ENCODE results near the gene NFIC.

GRCh38 chr19:3373971-3374368, 7.6 kb downstream of the NFIC start:
- TF ChIP-seq, protein P1, sequence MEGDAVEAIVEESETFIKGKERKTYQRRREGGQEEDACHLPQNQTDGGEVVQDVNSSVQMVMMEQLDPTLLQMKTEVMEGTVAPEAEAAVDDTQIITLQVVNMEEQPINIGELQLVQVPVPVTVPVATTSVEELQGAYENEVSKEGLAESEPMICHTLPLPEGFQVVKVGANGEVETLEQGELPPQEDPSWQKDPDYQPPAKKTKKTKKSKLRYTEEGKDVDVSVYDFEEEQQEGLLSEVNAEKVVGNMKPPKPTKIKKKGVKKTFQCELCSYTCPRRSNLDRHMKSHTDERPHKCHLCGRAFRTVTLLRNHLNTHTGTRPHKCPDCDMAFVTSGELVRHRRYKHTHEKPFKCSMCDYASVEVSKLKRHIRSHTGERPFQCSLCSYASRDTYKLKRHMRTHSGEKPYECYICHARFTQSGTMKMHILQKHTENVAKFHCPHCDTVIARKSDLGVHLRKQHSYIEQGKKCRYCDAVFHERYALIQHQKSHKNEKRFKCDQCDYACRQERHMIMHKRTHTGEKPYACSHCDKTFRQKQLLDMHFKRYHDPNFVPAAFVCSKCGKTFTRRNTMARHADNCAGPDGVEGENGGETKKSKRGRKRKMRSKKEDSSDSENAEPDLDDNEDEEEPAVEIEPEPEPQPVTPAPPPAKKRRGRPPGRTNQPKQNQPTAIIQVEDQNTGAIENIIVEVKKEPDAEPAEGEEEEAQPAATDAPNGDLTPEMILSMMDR (IDR thresholded peaks at IDR 0.05) = no peak
- TF ChIP-seq RAD21 (conservative IDR thresholded peaks at IDR 0.05 in 1 of 2, IDR thresholded peaks at IDR 0.05 in 1 of 2) = no peak
- TF ChIP-seq CHD4 (IDR thresholded peaks at IDR 0.05; ENCODE audit: borderline replicate concordance) = no peak
- no peak for TF ChIP-seq POLR2A (IDR thresholded peaks at IDR 0.05; ENCODE audit: low read length)
- no peak for TF ChIP-seq EP300 (IDR thresholded peaks at IDR 0.05)

All from A549 (cell line).